ENCODE data around the gene ANKRD60.

DNA sequence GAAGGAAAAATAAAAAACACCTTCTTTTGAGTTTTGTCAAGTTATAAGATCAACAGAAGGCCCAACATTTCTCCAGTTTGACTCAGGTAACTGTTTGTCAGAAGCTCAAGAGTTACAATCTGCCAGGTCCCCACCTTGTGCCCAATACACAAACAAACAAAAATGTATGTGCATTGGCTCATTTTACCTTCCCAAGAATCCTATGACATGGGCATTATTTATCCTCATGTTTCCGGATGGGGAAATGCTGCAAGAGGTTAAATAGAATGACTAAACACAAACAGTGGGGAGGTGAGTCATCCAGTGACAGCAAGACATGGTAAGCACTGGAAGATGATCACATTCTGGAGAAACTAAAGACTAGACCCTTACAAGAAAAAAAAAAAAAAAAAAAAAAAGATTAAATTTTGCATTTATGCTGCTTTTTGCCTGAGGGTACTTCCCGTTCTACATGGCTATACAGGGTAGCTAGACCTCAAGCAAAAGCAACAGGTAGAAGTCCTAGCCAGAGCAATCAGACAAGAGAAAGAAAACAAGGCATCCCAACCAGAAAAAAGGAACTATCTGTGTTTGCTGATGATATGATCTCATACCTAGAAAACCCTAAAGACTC, 23.6 kb upstream of the ANKRD60 start:
- no peak for TF ChIP-seq CTCF (IDR thresholded peaks at IDR 0.05)
- TF ChIP-seq POLR2A (IDR thresholded peaks at IDR 0.05): no peak
